Measurements from ENCODE around the gene BRI3BP.

DNA sequence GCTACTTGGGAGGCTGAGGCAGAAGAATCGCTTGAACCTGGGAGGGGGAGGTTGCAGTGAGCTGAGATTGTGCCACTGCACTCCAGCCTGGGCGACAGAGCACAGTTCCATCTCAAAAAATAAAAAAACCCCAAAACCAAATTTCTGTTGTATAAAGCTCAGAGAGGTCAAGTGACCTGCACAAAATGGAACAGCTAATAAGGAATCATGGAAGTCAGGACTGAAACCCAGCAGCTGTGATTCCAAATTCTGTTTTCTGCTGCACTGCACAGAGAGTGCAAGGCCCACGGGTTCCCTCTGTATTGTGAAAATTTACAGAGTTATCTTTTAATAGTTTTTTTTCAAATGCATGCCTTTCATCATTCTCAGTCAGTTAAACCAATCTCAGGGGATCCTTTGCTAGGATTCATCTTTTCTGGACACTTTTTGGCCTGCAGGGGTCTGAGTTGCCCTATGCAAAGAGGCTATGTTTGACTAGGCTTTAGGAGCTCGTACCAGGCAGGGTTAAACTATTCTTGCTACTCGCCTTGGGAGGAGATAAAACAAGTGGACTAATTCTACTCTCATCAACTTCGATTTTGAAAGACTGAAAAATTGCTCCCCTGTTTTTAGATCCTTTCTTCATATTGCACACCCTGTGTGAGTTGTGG is 45.7 kb downstream of the BRI3BP start:
- TF ChIP-seq POLR2A (IDR thresholded peaks at IDR 0.05) = no peak
- TF ChIP-seq, protein P1, sequence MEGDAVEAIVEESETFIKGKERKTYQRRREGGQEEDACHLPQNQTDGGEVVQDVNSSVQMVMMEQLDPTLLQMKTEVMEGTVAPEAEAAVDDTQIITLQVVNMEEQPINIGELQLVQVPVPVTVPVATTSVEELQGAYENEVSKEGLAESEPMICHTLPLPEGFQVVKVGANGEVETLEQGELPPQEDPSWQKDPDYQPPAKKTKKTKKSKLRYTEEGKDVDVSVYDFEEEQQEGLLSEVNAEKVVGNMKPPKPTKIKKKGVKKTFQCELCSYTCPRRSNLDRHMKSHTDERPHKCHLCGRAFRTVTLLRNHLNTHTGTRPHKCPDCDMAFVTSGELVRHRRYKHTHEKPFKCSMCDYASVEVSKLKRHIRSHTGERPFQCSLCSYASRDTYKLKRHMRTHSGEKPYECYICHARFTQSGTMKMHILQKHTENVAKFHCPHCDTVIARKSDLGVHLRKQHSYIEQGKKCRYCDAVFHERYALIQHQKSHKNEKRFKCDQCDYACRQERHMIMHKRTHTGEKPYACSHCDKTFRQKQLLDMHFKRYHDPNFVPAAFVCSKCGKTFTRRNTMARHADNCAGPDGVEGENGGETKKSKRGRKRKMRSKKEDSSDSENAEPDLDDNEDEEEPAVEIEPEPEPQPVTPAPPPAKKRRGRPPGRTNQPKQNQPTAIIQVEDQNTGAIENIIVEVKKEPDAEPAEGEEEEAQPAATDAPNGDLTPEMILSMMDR (IDR thresholded peaks at IDR 0.05) = no peak
- TF ChIP-seq POLR2AphosphoS5 (IDR thresholded peaks at IDR 0.05) = no peak
